Rectal smooth muscle tissue (tissue), 1 donor: ENCODE measurements around the gene TMEM147.
A peak's percentile ranks its signal among the peaks of the same experiment; 100 is the strongest.

ENCODE experiments used
- H3K27ac ChIP-seq: one replicate; pipeline ENCODE4 v1.7.0; 2013; ENCODE audit warnings: low read depth, low read length, inconsistent platforms
- H3K27me3 ChIP-seq: one replicate; pipeline ENCODE4 v1.7.0; 2013; ENCODE audit warnings: low read length; ENCODE audit not compliant: control insufficient read depth, insufficient read depth
- H3K36me3 ChIP-seq: one replicate; pipeline ENCODE4 v1.7.0; 2013; ENCODE audit warnings: low read length; ENCODE audit not compliant: control insufficient read depth, insufficient read depth
- H3K4me1 ChIP-seq: one replicate; pipeline ENCODE4 v1.7.0; 2013; ENCODE audit warnings: low read length; ENCODE audit not compliant: control insufficient read depth, insufficient read depth
- H3K4me3 ChIP-seq: one replicate; pipeline ENCODE4 v1.7.0; 2013; ENCODE audit warnings: low read length
- H3K9ac ChIP-seq: one replicate; pipeline ENCODE4 v1.7.0; 2013; ENCODE audit warnings: low read length

TMEM147 gene

DNA sequence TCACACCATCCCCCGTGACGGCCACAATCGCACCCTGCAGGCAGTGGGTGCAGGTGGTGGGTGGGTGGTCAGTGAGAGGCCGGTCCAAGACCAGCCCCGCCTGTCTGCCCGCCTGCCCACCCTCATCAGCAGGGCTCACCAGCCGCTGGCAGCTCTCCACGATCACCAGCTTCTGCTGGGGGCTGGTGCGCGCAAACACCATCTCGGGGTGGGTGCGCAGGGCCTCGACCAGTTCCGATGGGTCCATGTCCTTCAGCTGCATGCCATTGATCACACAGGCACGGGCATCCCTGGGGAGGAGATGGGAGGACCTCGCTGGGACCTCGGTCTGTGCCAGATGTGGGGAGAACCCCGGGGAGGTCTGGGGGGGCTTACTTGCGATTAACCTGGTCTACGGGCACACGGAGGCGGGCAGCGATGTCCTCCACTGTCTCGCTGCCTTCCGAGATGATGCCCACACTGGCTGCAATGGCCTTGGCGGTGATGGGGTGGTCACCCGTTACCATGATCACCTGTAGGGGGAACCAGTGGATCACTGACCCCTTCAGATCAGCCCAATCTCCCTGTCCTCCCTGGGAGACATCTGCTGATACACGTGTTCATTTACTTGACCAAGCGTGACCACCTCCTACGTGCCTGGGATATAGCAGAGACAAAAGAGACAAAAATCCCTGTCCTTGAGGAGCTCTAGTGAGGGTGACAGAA, 10.0 kb downstream of the TMEM147 start:
- H3K27me3 ChIP-seq = peaks cover 8% of the 10 kb centered on the region
- H3K36me3 ChIP-seq = no peaks in the 10 kb centered on the region
- H3K27ac ChIP-seq = no peak overlapping the region
- no peaks in the 10 kb centered on the region for H3K4me1 ChIP-seq
- no peak overlapping the region for H3K4me3 ChIP-seq
- H3K9ac ChIP-seq = no peak overlapping the region

DNA sequence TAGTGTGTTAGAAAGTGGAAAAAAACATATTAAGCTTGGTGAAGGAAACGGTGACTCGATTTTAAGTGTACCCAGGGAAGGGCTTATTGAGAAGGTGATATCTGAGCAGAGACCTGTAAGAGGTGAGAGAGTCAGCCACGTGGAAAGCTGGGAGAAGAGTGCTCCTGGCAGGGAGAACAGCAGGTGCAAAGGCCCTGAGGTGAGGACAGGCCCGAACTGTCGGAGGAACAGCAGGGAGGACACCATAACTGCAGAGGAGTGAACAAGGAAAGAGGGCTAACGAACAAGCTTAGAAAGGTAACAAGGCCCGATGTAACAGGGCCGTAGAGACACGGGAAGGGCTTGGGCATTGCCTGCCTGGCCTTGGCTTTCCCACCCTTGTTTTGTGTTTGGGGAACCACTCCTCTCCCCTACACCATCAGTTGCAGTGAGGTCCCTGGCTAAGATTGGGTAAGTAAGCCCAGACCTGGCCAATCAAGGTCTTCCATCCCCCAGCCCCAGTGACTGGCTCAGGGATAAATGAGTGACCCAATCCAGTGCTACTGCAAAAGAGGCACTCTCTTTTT, 10.7 kb downstream of the TMEM147 start:
- Histone ChIP-seq H3K4me1 (no peaks in the 10 kb centered on the region), H3K27ac (no peak overlapping the region), H3K36me3 (no peaks in the 10 kb centered on the region), H3K4me3 (no peak overlapping the region), H3K27me3 (peaks cover 11% of the 10 kb centered on the region), H3K9ac (no peak overlapping the region)

DNA sequence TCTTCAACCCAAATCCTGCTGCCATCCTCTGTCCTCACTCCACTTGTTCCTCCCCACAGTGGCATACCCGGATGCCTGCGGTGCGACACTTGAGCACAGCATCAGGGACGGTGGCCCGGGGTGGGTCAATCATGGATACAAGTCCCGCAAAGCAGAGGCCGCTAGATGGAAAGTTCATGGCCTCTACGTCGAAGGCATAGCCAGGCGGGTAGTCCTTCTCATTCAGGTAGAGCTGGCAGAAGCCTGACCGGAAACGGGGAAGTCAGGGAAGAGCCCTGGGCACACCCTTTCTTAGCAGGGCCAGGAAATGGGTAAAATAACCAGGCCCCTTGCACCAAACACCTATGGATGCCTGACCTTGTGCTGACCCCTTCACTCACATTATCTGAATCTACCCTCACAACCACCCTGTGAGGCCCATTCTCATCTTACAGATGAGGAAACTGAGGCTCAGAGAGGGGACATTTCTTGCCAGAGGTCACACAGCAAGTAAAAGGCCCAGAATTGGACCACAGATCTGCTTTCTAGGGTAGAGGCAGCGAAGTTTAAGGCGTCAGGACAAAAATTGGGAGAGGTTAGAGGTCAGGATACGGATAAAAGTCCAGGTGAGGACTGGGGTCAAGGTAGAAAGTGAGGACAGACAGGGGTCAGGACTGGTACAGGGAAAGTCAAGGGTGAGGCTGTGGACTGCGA, 11.6 kb downstream of the TMEM147 start:
- H3K27me3 ChIP-seq = peaks cover 15% of the 10 kb centered on the region

DNA sequence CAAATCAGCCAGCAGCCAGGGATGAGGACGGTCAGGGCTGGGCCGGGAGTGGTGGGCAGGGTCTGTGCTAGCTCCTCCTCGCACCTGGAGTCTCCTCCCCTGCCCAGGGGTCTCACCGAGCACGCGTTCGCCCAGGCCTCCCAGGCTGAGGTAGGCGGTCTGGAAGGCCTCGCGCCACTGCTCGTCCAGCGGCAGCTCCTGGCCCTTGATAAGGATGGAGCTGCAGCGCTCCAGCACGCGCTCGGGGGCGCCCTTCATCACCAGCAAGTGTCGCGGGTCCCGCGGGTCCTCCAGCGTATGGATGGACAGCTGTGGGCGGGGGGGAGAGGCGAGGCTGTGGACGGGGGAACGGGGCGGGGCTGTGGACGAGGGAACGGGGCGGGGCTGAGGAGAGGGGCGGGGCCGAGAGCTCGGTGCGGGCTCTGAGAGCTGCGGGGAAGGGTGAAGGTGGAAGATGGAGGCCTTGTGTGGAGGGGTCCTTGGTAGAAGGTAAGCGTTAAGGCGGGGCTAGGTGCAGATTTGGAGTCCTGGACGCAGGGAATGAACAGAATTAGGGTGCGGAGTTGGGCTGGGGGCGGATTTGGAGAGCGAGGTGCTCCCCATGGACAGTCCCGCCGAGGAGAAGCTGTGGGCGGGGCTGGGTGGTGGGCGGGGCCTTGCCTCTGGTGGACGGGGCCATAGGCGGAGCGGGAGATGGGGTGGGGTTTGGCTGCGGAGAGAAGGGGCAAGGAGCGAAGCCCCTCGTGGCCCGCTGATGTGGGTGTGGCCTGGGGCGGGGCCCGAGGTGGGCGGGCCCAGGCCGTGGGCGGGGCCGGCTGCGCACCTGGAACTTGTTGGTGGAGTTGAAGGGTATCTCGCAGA, 12.3 kb downstream of the TMEM147 start:
- H3K27me3 ChIP-seq = peaks cover 15% of the 10 kb centered on the region
- H3K4me3 ChIP-seq = peak overlapping the region; percentile 54
- H3K9ac ChIP-seq = no peak overlapping the region

More for the DNA sequence above, 11.6 kb downstream of the TMEM147 start:
- H3K4me1 ChIP-seq = no peaks in the 10 kb centered on the region
- H3K36me3 ChIP-seq = no peaks in the 10 kb centered on the region
- no peak overlapping the region for H3K4me3 ChIP-seq
- H3K27ac ChIP-seq = no peak overlapping the region
- H3K9ac ChIP-seq = no peak overlapping the region

DNA sequence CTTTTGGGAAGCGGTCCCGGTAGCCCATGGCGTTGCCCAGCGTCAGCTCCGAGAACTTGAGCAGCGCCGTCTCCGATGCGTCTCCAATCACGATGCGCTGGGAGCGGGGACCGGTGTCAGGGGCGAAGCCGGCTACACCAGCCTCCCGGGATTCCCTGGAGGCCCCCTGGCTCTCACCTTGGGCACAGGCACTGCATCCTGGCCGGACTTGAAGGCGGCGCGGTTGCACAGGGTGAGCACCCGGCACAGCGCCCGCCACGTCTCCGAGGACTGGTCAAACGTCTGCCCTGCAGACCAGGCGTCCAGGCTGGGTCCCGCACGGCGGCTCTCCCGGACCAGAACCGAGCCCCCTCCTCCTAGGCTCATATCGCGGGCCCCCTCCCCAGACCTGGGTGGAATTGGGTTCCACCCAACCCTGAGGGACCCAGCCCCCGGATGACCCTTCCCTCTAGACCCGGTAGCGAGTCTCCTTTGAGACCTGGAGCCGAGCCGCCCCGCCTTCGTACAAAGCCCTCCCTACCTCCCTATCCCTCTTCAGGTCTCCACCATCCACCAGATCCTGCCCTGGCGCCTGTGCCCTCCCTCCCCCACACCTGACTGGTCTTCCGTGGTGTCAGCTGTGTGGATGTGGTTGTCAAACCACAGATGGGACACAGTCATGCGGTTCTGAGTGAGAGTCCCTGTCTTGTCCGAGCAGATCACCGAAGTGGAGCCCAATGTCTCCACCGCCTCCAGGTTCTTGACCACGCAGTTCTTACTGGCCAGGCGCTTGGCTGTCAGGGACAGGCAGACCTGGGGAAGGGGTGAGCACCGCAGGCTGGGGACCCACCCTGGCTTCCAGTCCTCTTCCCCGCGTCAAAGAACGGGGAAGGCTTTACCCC, 13.2 kb downstream of the TMEM147 start:
- Histone ChIP-seq H3K27me3 (peaks cover 15% of the 10 kb centered on the region), H3K9ac (no peak overlapping the region), H3K4me3 (peak overlapping the region; percentile 54), H3K4me1 (no peaks in the 10 kb centered on the region), H3K36me3 (no peaks in the 10 kb centered on the region), H3K27ac (no peak overlapping the region)

More for the DNA sequence above, 12.3 kb downstream of the TMEM147 start:
- Histone ChIP-seq H3K4me1 (no peaks in the 10 kb centered on the region), H3K36me3 (no peaks in the 10 kb centered on the region), H3K27ac (no peak overlapping the region)

DNA sequence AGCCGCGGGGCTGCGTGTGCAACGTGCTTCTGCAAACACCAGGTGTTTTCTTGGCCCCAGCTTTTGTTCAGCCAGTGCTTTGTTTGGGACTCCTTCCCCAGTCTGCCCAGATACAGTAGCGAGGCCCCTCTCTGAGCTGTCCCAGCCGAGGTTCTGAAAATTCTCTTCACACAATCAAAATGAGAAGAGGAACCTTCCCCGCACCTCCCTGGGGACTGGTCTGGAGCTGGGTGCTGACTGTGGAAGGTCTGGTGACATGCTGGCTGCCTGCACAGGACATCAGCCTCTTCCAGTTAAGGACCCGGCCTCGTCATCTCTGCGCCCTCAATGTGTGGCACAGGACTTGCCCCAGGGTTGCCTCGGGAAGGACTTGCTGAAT, 13.8 kb downstream of the TMEM147 start:
- H3K27ac ChIP-seq = no peak overlapping the region
- H3K27me3 ChIP-seq = peaks cover 15% of the 10 kb centered on the region
- no peaks in the 10 kb centered on the region for H3K36me3 ChIP-seq
- no peak overlapping the region for H3K9ac ChIP-seq
- H3K4me3 ChIP-seq = no peak overlapping the region
- H3K4me1 ChIP-seq = no peaks in the 10 kb centered on the region

DNA sequence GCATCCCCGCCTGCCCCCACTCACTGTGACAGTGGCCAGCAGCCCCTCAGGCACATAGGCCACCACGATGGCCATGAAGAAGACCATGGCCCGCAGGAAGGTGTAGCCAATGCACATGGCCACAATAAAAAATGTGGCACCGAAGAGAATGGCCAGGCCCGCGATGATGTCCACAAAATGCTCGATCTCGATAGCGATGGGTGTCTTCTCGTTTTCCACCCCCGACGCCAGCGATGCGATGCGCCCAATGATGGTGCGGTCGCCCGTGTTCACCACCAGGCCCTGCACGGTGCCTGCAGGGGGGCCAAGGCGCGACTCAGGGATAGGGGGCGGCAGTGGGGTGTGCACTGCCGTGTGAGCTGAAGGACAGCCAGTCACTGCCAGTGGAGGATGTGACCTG, 14.4 kb downstream of the TMEM147 start:
- Histone ChIP-seq H3K27ac (no peak overlapping the region), H3K9ac (no peak overlapping the region), H3K36me3 (no peaks in the 10 kb centered on the region), H3K4me3 (no peak overlapping the region), H3K4me1 (no peaks in the 10 kb centered on the region), H3K27me3 (peaks cover 17% of the 10 kb centered on the region)

DNA sequence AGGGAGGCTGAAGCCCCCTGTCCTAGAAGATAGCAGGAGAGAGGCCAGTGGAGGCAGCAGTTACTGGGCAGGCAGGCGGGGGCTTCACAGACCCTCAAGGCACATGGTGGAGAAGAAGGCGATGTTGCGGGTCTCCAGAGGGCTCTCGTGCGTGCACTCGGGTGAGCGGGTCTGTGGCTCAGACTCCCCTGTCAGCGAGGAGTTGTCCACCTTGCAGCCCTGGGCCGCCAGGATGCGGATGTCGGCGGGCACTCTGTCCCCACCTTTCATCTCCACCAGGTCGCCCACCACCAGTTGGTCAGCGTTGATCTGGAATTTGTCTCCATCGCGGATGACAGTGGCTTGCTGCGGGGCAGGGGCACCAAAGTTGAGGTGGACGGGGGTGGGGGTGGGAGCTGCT, 14.8 kb downstream of the TMEM147 start:
- H3K27me3 ChIP-seq = peaks cover 18% of the 10 kb centered on the region
- H3K36me3 ChIP-seq = no peaks in the 10 kb centered on the region
- H3K9ac ChIP-seq = no peak overlapping the region
- H3K27ac ChIP-seq = no peak overlapping the region
- H3K4me1 ChIP-seq = no peaks in the 10 kb centered on the region
- H3K4me3 ChIP-seq = no peak overlapping the region

DNA sequence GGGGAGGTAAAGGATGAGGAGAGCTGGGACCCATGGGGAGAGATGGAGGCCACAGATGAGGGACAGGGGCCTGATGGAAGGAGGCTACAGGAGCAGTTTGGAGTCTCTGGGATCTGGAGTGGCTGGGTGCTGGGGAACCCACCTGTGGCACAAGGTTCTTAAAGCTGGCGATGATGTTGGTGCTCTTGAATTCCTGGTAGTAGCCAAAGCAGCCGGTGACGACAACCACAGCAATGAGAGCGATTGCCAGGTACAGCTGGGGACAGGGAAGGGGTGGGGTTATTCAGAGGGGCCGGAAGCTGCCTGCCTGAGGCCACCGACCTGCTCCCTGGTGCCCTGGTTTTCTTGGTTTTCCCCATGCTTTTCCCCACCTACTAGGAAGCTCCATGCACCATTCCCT, 15.3 kb downstream of the TMEM147 start:
- H3K9ac ChIP-seq = no peak overlapping the region
- no peaks in the 10 kb centered on the region for H3K4me1 ChIP-seq
- H3K4me3 ChIP-seq = no peak overlapping the region
- H3K27me3 ChIP-seq = peaks cover 18% of the 10 kb centered on the region
- H3K27ac ChIP-seq = no peak overlapping the region
- no peaks in the 10 kb centered on the region for H3K36me3 ChIP-seq

DNA sequence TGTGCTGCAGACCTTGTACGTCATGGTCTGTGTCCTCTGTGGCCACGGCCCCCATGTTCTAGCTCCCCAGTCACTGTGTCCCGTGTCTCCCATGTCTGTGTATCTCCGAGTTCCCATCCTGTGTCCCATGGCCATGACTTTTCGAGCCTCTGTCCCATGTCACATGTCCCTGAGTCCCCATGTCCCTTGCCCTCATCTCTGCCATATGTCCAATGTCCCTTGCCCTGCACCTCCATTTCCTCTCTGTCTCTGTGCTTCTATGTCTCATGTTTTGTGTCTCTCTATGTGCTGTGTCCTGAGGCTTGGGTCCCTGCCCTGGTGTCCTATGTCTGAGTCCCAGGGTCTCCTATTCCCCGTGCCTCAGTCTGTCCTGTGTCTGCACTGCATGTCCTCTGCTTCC, 16.0 kb downstream of the TMEM147 start:
- Histone ChIP-seq H3K27ac (no peak overlapping the region), H3K4me1 (no peaks in the 10 kb centered on the region), H3K9ac (no peak overlapping the region), H3K4me3 (no peak overlapping the region), H3K36me3 (no peaks in the 10 kb centered on the region), H3K27me3 (peaks cover 18% of the 10 kb centered on the region)

DNA sequence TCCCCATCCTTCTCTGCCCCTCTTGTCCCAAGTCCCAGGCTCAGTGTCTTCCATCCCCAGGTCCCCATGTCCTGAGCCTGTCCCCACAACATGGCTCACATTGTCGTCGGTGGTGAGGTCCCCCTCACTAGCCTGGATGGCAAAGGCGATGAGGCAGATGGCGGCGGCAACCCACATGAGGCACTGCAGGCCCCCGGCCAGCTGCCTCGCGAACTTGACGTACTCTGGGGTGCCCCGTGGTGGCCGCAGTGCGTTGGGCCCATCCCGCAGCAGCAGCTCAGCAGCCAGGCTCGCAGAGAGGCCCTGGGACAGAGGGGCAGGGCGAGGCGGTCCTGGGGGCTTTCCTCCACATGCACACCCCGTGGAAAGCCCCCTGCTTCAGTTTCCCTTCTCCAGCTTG, 16.9 kb downstream of the TMEM147 start:
- no peaks in the 10 kb centered on the region for H3K36me3 ChIP-seq
- H3K27ac ChIP-seq = no peak overlapping the region
- H3K27me3 ChIP-seq = peaks cover 18% of the 10 kb centered on the region
- no peak overlapping the region for H3K4me3 ChIP-seq
- H3K4me1 ChIP-seq = no peaks in the 10 kb centered on the region
- H3K9ac ChIP-seq = no peak overlapping the region
